Measurements from ENCODE around the gene SCP2D1.

The SCP2D1 gene

GRCh38 chr20:18835466-18836256, 22.1 kb downstream of the SCP2D1 start:
- Mint-ChIP-seq H3K27ac (no peak overlapping the region), H3K36me3 (ENCODE audit: low read depth) (no peaks in the 10 kb centered on the region), H3K4me1 (ENCODE audit: low read depth) (peaks cover 6% of the 10 kb centered on the region), H3K9me3 (no peaks in the 10 kb centered on the region), H3K27me3 (peaks cover 2% of the 10 kb centered on the region), H3K4me3 (no peak overlapping the region)
- intact Hi-C loops (cut with micrococcal nuclease): no loop called here

- Mint-ChIP-seq H3K27ac (no peak overlapping the region), H3K36me3 (ENCODE audit: low read depth) (no peaks in the 10 kb centered on the region), H3K27me3 (peaks cover under 1% of the 10 kb centered on the region), H3K4me3 (no peak overlapping the region), H3K9me3 (no peaks in the 10 kb centered on the region), H3K4me1 (ENCODE audit: low read depth) (no peaks in the 10 kb centered on the region)
- intact Hi-C loops (cut with micrococcal nuclease): no loop called here
Observed at GRCh38 chr20:18837718-18838117, 24.1 kb downstream of the SCP2D1 start.

GRCh38 chr20:18839507-18840247, 26.1 kb downstream of the SCP2D1 start:
- intact Hi-C loops (cut with micrococcal nuclease): no loop called here
- H3K36me3 Mint-ChIP-seq (ENCODE audit: low read depth): no peaks in the 10 kb centered on the region
- H3K4me3 Mint-ChIP-seq: no peak overlapping the region
- no peaks in the 10 kb centered on the region for H3K4me1 Mint-ChIP-seq (ENCODE audit: low read depth)
- H3K27me3 Mint-ChIP-seq: no peaks in the 10 kb centered on the region
- no peak overlapping the region for H3K27ac Mint-ChIP-seq
- H3K9me3 Mint-ChIP-seq: no peaks in the 10 kb centered on the region

GRCh38 chr20:18840248-18840645, 26.7 kb downstream of the SCP2D1 start:
- Mint-ChIP-seq H3K36me3 (ENCODE audit: low read depth) (no peaks in the 10 kb centered on the region), H3K9me3 (no peaks in the 10 kb centered on the region), H3K27me3 (no peaks in the 10 kb centered on the region), H3K4me3 (no peak overlapping the region), H3K27ac (no peak overlapping the region), H3K4me1 (ENCODE audit: low read depth) (no peaks in the 10 kb centered on the region)
- intact Hi-C loops (cut with micrococcal nuclease): no loop called here

GRCh38 chr20:18845017-18845416, 31.4 kb downstream of the SCP2D1 start:
- Mint-ChIP-seq H3K36me3 (ENCODE audit: low read depth) (no peaks in the 10 kb centered on the region), H3K9me3 (no peaks in the 10 kb centered on the region), H3K4me3 (no peak overlapping the region), H3K4me1 (ENCODE audit: low read depth) (no peaks in the 10 kb centered on the region), H3K27me3 (peaks cover 1% of the 10 kb centered on the region), H3K27ac (no peak overlapping the region)
- intact Hi-C loops (cut with micrococcal nuclease): no loop called here

GRCh38 chr20:18847226-18847755, 33.7 kb downstream of the SCP2D1 start:
- no peaks in the 10 kb centered on the region for H3K4me1 Mint-ChIP-seq (ENCODE audit: low read depth)
- no peak overlapping the region for H3K27ac Mint-ChIP-seq
- H3K36me3 Mint-ChIP-seq (ENCODE audit: low read depth): no peaks in the 10 kb centered on the region
- H3K27me3 Mint-ChIP-seq: peaks cover 3% of the 10 kb centered on the region
- intact Hi-C loops (cut with micrococcal nuclease): no loop called here
- no peak overlapping the region for H3K4me3 Mint-ChIP-seq
- no peaks in the 10 kb centered on the region for H3K9me3 Mint-ChIP-seq

- H3K27ac Mint-ChIP-seq: no peak overlapping the region
- intact Hi-C loops (cut with micrococcal nuclease): no loop called here
- no peak overlapping the region for H3K4me3 Mint-ChIP-seq
- H3K9me3 Mint-ChIP-seq: no peaks in the 10 kb centered on the region
- no peaks in the 10 kb centered on the region for H3K36me3 Mint-ChIP-seq (ENCODE audit: low read depth)
- H3K4me1 Mint-ChIP-seq (ENCODE audit: low read depth): no peaks in the 10 kb centered on the region
- H3K27me3 Mint-ChIP-seq: peaks cover 3% of the 10 kb centered on the region
Observed at GRCh38 chr20:18849131-18849530, 35.5 kb downstream of the SCP2D1 start.

- H3K36me3 Mint-ChIP-seq (ENCODE audit: low read depth): no peaks in the 10 kb centered on the region
- H3K9me3 Mint-ChIP-seq: no peaks in the 10 kb centered on the region
- no peak overlapping the region for H3K4me3 Mint-ChIP-seq
- intact Hi-C loops (cut with micrococcal nuclease): no loop called here
- H3K4me1 Mint-ChIP-seq (ENCODE audit: low read depth): peaks cover 8% of the 10 kb centered on the region
- H3K27me3 Mint-ChIP-seq: peaks cover 3% of the 10 kb centered on the region
- no peak overlapping the region for H3K27ac Mint-ChIP-seq
Observed at GRCh38 chr20:18851629-18852028, 38.0 kb downstream of the SCP2D1 start.

GRCh38 chr20:18852318-18852717, 38.7 kb downstream of the SCP2D1 start:
- Mint-ChIP-seq H3K4me1 (ENCODE audit: low read depth) (peaks cover 8% of the 10 kb centered on the region), H3K9me3 (no peaks in the 10 kb centered on the region), H3K4me3 (no peak overlapping the region), H3K36me3 (ENCODE audit: low read depth) (no peaks in the 10 kb centered on the region), H3K27me3 (peaks cover 3% of the 10 kb centered on the region), H3K27ac (no peak overlapping the region)
- intact Hi-C loops (cut with micrococcal nuclease): no loop called here

- H3K27ac Mint-ChIP-seq: no peak overlapping the region
- peaks cover 8% of the 10 kb centered on the region for H3K4me1 Mint-ChIP-seq (ENCODE audit: low read depth)
- H3K36me3 Mint-ChIP-seq (ENCODE audit: low read depth): no peaks in the 10 kb centered on the region
- H3K4me3 Mint-ChIP-seq: no peak overlapping the region
- intact Hi-C loops (cut with micrococcal nuclease): no loop called here
- no peaks in the 10 kb centered on the region for H3K9me3 Mint-ChIP-seq
- peaks cover 3% of the 10 kb centered on the region for H3K27me3 Mint-ChIP-seq
Observed at GRCh38 chr20:18853216-18853615, 39.6 kb downstream of the SCP2D1 start.

GRCh38 chr20:18853946-18854646, 40.5 kb downstream of the SCP2D1 start:
- intact Hi-C loops (cut with micrococcal nuclease): no loop called here
- H3K27ac Mint-ChIP-seq: no peak overlapping the region
- no peaks in the 10 kb centered on the region for H3K9me3 Mint-ChIP-seq
- no peak overlapping the region for H3K4me3 Mint-ChIP-seq
- H3K27me3 Mint-ChIP-seq: peaks cover 3% of the 10 kb centered on the region
- peaks cover 8% of the 10 kb centered on the region for H3K4me1 Mint-ChIP-seq (ENCODE audit: low read depth)
- no peaks in the 10 kb centered on the region for H3K36me3 Mint-ChIP-seq (ENCODE audit: low read depth)

GRCh38 chr20:18855882-18856281, 42.3 kb downstream of the SCP2D1 start:
- peaks cover 2% of the 10 kb centered on the region for H3K27me3 Mint-ChIP-seq
- H3K4me3 Mint-ChIP-seq: no peak overlapping the region
- H3K36me3 Mint-ChIP-seq (ENCODE audit: low read depth): no peaks in the 10 kb centered on the region
- peaks cover 8% of the 10 kb centered on the region for H3K4me1 Mint-ChIP-seq (ENCODE audit: low read depth)
- H3K9me3 Mint-ChIP-seq: peaks cover 13% of the 10 kb centered on the region
- intact Hi-C loops (cut with micrococcal nuclease): no loop called here
- no peak overlapping the region for H3K27ac Mint-ChIP-seq

- peaks cover 13% of the 10 kb centered on the region for H3K9me3 Mint-ChIP-seq
- H3K4me3 Mint-ChIP-seq: no peak overlapping the region
- no peak overlapping the region for H3K27ac Mint-ChIP-seq
- H3K36me3 Mint-ChIP-seq (ENCODE audit: low read depth): no peaks in the 10 kb centered on the region
- intact Hi-C loops (cut with micrococcal nuclease): no loop called here
- H3K4me1 Mint-ChIP-seq (ENCODE audit: low read depth): peaks cover 8% of the 10 kb centered on the region
- no peaks in the 10 kb centered on the region for H3K27me3 Mint-ChIP-seq
Observed at GRCh38 chr20:18856873-18857272, 43.3 kb downstream of the SCP2D1 start.

- H3K4me3 Mint-ChIP-seq: no peak overlapping the region
- no peaks in the 10 kb centered on the region for H3K27me3 Mint-ChIP-seq
- peaks cover 8% of the 10 kb centered on the region for H3K4me1 Mint-ChIP-seq (ENCODE audit: low read depth)
- no peaks in the 10 kb centered on the region for H3K36me3 Mint-ChIP-seq (ENCODE audit: low read depth)
- H3K9me3 Mint-ChIP-seq: peaks cover 13% of the 10 kb centered on the region
- no peak overlapping the region for H3K27ac Mint-ChIP-seq
- intact Hi-C loops (cut with micrococcal nuclease): no loop called here
Observed at GRCh38 chr20:18857640-18858039, 44.1 kb downstream of the SCP2D1 start.

All from dendritic cell treated with granulocyte-macrophage colony-stimulating factor and Interleukin-4, amounts not matched to agents 40 ng/mL and 50 ng/mL, for 4 days (primary cell).